Activated T-cell treated with anti-CD3 and anti-CD28 coated beads, Interleukin-2, amount 50 U/mL, for 4 hours (primary cell): Measurements from ENCODE around the gene UTP20. TPM values are rescaled to one million over a fixed set of nuclear protein-coding genes. Genes with fewer than 3 reads are reported as not detected.
A peak's percentile ranks its signal among the peaks of the same experiment; 100 is the strongest.
"Not testable (repeated sequence)": the region's sequence is repeated elsewhere in the genome, so short reads cannot be mapped to it uniquely, and the experiment has no call there.

ENCODE experiments used
- ATAC-seq, 2 donors: fragments of 200-7000 bp; cut with Tn5 transposase; one replicate each; pipeline ENCODE4 v1.10.0; 2021
- DNase-seq: peaks from one replicate; pipeline ENCODE4 v3.0.0-alpha.2; 2020
- H3K27me3 Mint-ChIP-seq: one replicate; pipeline ENCODE4 v1.8.0; 2021; ENCODE audit warnings: low read depth, mixed read lengths
- H3K36me3 Mint-ChIP-seq: one replicate; pipeline ENCODE4 v1.8.0; 2022; ENCODE audit warnings: mixed read lengths; ENCODE audit not compliant: insufficient read depth
- H3K4me1 Mint-ChIP-seq: one replicate; pipeline ENCODE4 v1.8.0; 2021; ENCODE audit warnings: low read depth, mixed read lengths
- H3K4me3 Mint-ChIP-seq: one replicate; pipeline ENCODE4 v1.8.0; 2021; ENCODE audit warnings: mild to moderate bottlenecking, moderate library complexity, mixed read lengths
- H3K9me3 Mint-ChIP-seq: one replicate; pipeline ENCODE4 v1.8.0; 2021; ENCODE audit warnings: mixed read lengths
- total RNA-seq, 3 donors: library from RNA; stranded (reverse); gene quantifications; one replicate each; pipeline ENCODE4 v1.2.1, GENCODE V29; 2021

The UTP20 gene
- total RNA-seq, 3 donors from 2014 or later = 61.7 to 69.5 (median 68.3) TPM

- Mint-ChIP-seq H3K36me3 (peaks cover 47% of the 10 kb centered on the region), H3K4me1 (no peaks in the 10 kb centered on the region), H3K4me3 (no peak overlapping the region), H3K27me3 (no peaks in the 10 kb centered on the region), H3K9me3 (no peaks in the 10 kb centered on the region)
- DNase-seq = no peak
- ATAC-seq = no peak
Measured at GRCh38 chr12:101356794-101357193, 76.9 kb downstream of the UTP20 start.

GRCh38 chr12:101361455-101361854 lies 81.5 kb downstream of the UTP20 start:
- peaks cover 50% of the 10 kb centered on the region for H3K36me3 Mint-ChIP-seq

GRCh38 chr12:101368016-101368415 lies 88.1 kb downstream of the UTP20 start:
- Mint-ChIP-seq H3K4me1 (no peaks in the 10 kb centered on the region), H3K27me3 (no peaks in the 10 kb centered on the region), H3K9me3 (no peaks in the 10 kb centered on the region), H3K4me3 (no peak overlapping the region), H3K36me3 (peaks cover 57% of the 10 kb centered on the region)
- ATAC-seq (no peak), DNase-seq (no peak)

More at GRCh38 chr12:101361455-101361854, 81.5 kb downstream of the UTP20 start:
- Mint-ChIP-seq H3K4me1 (no peaks in the 10 kb centered on the region), H3K9me3 (no peaks in the 10 kb centered on the region), H3K4me3 (no peak overlapping the region), H3K27me3 (no peaks in the 10 kb centered on the region)
- ATAC-seq (no peak), DNase-seq (no peak)

GRCh38 chr12:101372431-101372830 lies 92.5 kb downstream of the UTP20 start:
- Mint-ChIP-seq H3K4me3 (no peak overlapping the region), H3K4me1 (peaks cover 2% of the 10 kb centered on the region), H3K9me3 (no peaks in the 10 kb centered on the region), H3K27me3 (no peaks in the 10 kb centered on the region), H3K36me3 (peaks cover 43% of the 10 kb centered on the region)
- ATAC-seq = no peak
- no peak for DNase-seq

DNA sequence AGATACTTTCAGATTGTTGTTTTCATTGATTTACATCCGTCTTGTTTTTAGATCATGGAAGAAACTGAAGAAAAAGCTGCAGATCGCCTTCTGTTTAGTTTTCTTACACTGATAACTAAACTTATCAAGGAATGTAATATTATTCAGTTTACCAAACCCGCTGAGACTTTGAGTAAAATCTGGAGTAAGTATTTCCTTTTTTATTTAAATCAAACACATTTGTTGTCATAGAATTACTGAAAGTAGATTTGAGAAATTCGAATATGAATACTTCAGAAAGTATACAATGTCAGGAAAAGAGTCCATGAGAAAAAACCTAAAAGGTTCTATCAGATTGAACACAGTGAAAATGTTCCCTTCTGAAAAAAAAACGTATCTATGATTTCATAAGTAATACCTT lies 95.7 kb downstream of the UTP20 start:
- Mint-ChIP-seq H3K9me3 (no peaks in the 10 kb centered on the region), H3K27me3 (no peaks in the 10 kb centered on the region), H3K36me3 (peaks cover 41% of the 10 kb centered on the region), H3K4me3 (no peak overlapping the region), H3K4me1 (peaks cover 2% of the 10 kb centered on the region)
- DNase-seq (no peak), ATAC-seq (no peak)

GRCh38 chr12:101379149-101379548 lies 99.2 kb downstream of the UTP20 start:
- DNase-seq (no peak), ATAC-seq (no peak)
- H3K9me3 Mint-ChIP-seq = no peaks in the 10 kb centered on the region
- H3K4me1 Mint-ChIP-seq = peaks cover 2% of the 10 kb centered on the region
- H3K4me3 Mint-ChIP-seq = no peak overlapping the region
- H3K27me3 Mint-ChIP-seq = no peaks in the 10 kb centered on the region
- peaks cover 40% of the 10 kb centered on the region for H3K36me3 Mint-ChIP-seq

GRCh38 chr12:101391181-101391580 lies 111.3 kb downstream of the UTP20 start:
- not testable (repeated sequence) for H3K9me3 Mint-ChIP-seq, H3K4me1 Mint-ChIP-seq, H3K4me3 Mint-ChIP-seq, DNase-seq, H3K27me3 Mint-ChIP-seq, ATAC-seq
- H3K36me3 Mint-ChIP-seq = peaks cover 47% of the 10 kb centered on the region

DNA sequence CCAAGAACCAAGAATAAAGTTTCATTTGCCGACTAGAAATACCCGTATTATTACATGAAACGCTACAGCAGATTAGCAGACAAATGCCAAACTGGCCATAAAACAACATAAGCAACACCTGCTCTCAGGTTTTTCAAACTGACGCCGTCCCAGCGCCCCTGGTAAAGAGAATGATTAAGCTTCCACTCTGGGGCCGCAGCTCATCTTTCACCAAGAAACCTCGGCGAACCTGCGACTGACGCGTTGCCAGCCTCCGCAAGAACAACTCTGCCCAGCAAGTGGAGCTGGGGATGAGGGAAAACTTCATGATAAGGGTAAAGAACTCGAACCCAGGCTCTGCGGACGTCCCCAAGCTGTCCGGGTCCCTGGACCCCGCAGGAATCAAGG lies 127.1 kb downstream of the UTP20 start:
- peak; percentile 39 to 52 for ATAC-seq
- peak; percentile 17 for DNase-seq
- no peaks in the 10 kb centered on the region for H3K9me3 Mint-ChIP-seq
- peak overlapping the region; percentile 98 for H3K4me3 Mint-ChIP-seq
- H3K36me3 Mint-ChIP-seq = peaks cover 2% of the 10 kb centered on the region
- peaks cover 19% of the 10 kb centered on the region for H3K4me1 Mint-ChIP-seq
- no peaks in the 10 kb centered on the region for H3K27me3 Mint-ChIP-seq

DNA sequence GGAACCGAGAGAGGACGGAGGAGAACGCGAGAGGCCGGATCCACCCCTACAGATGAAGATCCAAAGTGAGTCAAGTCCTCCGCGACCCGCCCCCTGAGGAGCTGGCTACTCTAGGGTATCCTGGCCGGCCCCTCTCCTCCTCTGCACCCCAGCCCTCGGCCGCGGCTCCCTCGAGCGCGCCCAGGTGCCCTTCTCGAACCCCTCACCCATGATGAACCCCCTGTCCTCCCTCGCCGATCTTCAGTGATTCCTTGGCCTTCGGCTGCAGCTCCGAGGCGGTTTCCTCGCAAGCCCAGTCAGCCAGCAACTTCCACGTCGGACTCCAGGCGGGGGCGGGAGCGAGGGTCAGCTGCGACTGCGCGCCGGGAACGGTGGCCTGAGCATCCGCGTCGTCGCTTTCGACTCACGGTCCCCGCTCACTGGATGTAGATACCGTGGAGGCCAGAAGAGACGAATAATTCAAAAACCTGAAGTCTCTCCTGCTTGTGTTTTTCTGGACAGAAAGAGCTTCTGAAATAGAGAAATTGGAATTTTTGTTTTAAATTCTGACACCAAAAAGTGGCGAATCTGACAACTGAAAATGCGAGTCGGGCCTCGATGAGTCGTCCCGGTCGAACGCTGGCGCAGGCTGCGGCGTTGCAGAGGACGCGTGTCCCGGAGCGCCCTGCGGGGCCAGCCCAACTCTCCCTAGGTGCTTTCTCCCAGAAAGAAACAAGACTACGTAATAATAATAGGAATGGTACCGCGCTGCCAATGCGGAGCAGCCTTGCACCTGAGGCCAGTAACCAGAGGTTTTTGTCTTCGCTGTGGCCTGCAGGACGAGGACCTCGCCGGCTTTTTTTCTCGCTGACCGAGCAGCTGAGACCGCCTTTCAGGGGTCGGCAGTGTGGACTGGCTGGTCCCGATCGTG lies 127.8 kb downstream of the UTP20 start, which contains the start of gene ARL1:
Gene ARL1, minus strand, starts transcription at position 337 of the 910 bp plus-strand sequence. Its CDS starts 127 bp downstream, at position 210.
- Mint-ChIP-seq H3K4me1 (peaks cover 19% of the 10 kb centered on the region), H3K27me3 (peaks cover 4% of the 10 kb centered on the region), H3K9me3 (no peaks in the 10 kb centered on the region), H3K36me3 (peaks cover 2% of the 10 kb centered on the region), H3K4me3 (peak within 1 kb of the TSS; percentile 98)
- DNase-seq = peak; percentile 75
- peak; percentile 85 to 87 for ATAC-seq

- not testable (repeated sequence) for H3K9me3 Mint-ChIP-seq, H3K36me3 Mint-ChIP-seq, H3K4me3 Mint-ChIP-seq, H3K27me3 Mint-ChIP-seq, ATAC-seq, DNase-seq
- peaks cover 15% of the 10 kb centered on the region for H3K4me1 Mint-ChIP-seq
Measured at GRCh38 chr12:101410169-101410568, 130.3 kb downstream of the UTP20 start.

DNA sequence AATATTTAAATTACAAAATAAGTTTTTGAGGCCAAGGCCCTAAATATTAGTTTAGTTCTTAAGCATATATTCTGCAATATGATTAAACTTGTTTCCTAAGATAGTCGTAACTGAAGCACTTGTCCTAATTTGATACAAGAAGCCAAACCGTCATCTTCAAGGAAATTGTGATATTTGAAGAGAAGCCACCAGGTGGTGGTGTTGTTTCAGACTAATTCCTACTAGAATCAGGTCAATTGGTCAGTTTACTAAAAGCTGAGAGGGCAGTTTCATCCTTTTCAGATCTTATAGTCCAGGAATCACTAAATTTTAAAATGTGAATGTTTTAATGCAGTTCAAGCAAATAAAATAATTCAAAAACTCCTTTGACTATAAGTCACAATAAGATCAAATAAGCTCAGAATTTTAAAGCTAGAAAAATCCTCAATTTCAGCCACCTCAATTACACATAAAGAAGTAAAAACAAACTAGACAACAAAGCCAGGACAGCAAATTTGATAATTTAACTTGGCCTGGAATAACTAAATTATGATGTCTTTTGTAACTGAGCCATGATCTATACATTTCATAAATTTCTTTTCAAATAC lies 134.7 kb downstream of the UTP20 start:
- ATAC-seq = no peak
- Mint-ChIP-seq H3K36me3 (no peaks in the 10 kb centered on the region), H3K4me1 (no peaks in the 10 kb centered on the region), H3K27me3 (peaks cover 5% of the 10 kb centered on the region), H3K9me3 (no peaks in the 10 kb centered on the region), H3K4me3 (no peak overlapping the region)
- DNase-seq = no peak

DNA sequence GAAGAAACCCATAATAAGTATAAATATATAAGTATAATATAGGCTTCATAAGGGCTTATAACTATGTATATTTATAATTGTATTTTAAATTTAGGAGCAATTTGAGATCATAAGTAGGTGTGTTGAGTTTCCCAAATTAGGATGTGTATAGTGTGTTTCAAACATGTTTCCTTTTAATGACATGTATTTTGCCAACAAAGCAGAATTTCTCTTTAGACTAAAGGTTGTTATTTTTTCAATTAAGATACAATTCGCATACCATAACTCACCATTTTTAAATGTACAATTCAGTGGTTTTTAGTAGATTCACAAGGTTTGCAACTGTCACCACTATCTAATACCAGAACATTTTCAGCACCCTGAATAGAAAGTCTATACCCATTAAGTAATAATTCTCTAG lies 135.3 kb downstream of the UTP20 start:
- Mint-ChIP-seq H3K4me1 (no peaks in the 10 kb centered on the region), H3K4me3 (no peak overlapping the region), H3K27me3 (peaks cover 5% of the 10 kb centered on the region), H3K9me3 (no peaks in the 10 kb centered on the region), H3K36me3 (no peaks in the 10 kb centered on the region)
- ATAC-seq (no peak), DNase-seq (no peak)

- not testable (repeated sequence) for ATAC-seq, DNase-seq, H3K36me3 Mint-ChIP-seq, H3K4me1 Mint-ChIP-seq, H3K27me3 Mint-ChIP-seq, H3K9me3 Mint-ChIP-seq, H3K4me3 Mint-ChIP-seq
Measured at GRCh38 chr12:101422066-101422465, 142.2 kb downstream of the UTP20 start.

DNA sequence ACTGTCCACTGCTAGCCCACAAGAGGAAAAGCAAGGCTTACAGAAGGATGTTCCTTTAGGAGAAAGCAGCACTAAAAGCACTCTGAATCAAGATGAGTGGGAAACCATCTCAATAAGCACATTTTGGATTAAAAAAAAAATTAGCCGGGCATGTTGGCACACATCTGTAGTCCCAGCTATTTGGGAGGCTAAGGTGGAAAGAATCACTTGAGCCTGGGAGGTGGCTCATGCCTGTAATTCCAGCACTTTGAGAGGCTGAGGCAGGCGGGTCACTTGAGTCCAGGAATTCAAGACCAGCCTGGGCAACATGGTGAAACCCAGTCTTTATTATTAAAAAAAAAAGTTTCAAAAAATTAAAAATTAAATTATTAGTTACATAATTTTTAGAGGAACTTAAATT lies 144.7 kb downstream of the UTP20 start:
- DNase-seq (no peak), ATAC-seq (no peak)
- Mint-ChIP-seq H3K4me3 (no peak overlapping the region), H3K36me3 (no peaks in the 10 kb centered on the region), H3K9me3 (no peaks in the 10 kb centered on the region), H3K27me3 (peaks cover 6% of the 10 kb centered on the region), H3K4me1 (no peaks in the 10 kb centered on the region)

DNA sequence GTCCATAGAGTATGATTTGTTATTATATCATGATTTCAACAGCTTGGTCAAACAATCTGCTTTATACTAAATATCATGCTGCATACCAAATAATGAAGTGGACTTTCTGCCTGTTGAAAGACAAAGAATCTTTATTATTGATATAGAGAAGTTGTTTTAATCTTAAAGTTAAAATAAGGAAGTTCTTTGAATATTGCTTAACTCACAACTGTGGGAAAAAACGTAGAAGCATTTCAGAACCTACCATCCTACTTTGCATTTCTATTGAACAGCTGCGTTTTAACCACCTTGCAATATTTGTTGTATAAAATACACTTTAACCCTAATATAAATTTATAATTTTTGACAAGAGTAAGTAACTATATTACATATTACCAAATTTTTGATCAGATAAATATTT lies 150.6 kb downstream of the UTP20 start:
- Mint-ChIP-seq H3K4me1 (no peaks in the 10 kb centered on the region), H3K36me3 (no peaks in the 10 kb centered on the region), H3K27me3 (peaks cover 3% of the 10 kb centered on the region), H3K9me3 (no peaks in the 10 kb centered on the region), H3K4me3 (no peak overlapping the region)
- ATAC-seq (no peak), DNase-seq (no peak)
